AG04450 (cell line): ENCODE results near the gene ORM1. TPM values are rescaled to one million over a fixed set of nuclear protein-coding genes. Genes with fewer than 3 reads are reported as not detected.

Experiments used
- CTCF ChIA-PET: fragments of 300-600, 350-600 bp; formaldehyde crosslinking; extraction: SDS; loops from one replicate; lab custom pipeline; 2022; ENCODE audit warnings: antibody characterized with exemption, inconsistent platforms; lab: Charles Lee
- POLR2A ChIA-PET: fragments of 350-600 bp; formaldehyde crosslinking; extraction: SDS; loops from one replicate; lab custom pipeline; 2021; ENCODE audit warnings: antibody characterized with exemption, inconsistent platforms; lab: Yijun Ruan, JAX
- DNase-seq: peaks from one replicate; pipeline ENCODE4 v3.0.0-alpha.2; 2011; ENCODE audit warnings: low read depth, low spot score
- H3K27ac ChIP-seq: one replicate; pipeline ENCODE4 v1.5.1; 2012; ENCODE audit warnings: low read depth, low read length, control low read depth
- H3K27me3 ChIP-seq: one replicate; pipeline ENCODE4 v1.6.0; 2012; ENCODE audit warnings: low read length; ENCODE audit not compliant: control insufficient read depth, insufficient read depth
- H3K4me3 ChIP-seq: 2 replicates; pipeline ENCODE4 v1.5.1; 2011; ENCODE audit warnings: mild to moderate bottlenecking, low read depth, low read length, control low read depth
- H3K9me3 ChIP-seq: 2 replicates; pipeline ENCODE4 v1.5.1; 2012; ENCODE audit warnings: low read length; ENCODE audit not compliant: control insufficient read depth, insufficient read depth
- polyA plus RNA-seq: library from polyadenylated mRNA; depleted of rRNA; stranded (reverse); fragments of >200 nt; gene quantifications from 2 replicates; pipeline ENCODE4 v1.2.3, GENCODE V29; 2011
- TF ChIP-seq, protein P1 (sequence below): IDR thresholded peaks from 2 replicates; pipeline ENCODE4 v1.5.1; 2011; ENCODE audit warnings: low read depth, low read length, control low read depth, inconsistent platforms

ORM1 gene
- polyA plus RNA-seq, 1 experiment, result 0.17 TPM

DNA sequence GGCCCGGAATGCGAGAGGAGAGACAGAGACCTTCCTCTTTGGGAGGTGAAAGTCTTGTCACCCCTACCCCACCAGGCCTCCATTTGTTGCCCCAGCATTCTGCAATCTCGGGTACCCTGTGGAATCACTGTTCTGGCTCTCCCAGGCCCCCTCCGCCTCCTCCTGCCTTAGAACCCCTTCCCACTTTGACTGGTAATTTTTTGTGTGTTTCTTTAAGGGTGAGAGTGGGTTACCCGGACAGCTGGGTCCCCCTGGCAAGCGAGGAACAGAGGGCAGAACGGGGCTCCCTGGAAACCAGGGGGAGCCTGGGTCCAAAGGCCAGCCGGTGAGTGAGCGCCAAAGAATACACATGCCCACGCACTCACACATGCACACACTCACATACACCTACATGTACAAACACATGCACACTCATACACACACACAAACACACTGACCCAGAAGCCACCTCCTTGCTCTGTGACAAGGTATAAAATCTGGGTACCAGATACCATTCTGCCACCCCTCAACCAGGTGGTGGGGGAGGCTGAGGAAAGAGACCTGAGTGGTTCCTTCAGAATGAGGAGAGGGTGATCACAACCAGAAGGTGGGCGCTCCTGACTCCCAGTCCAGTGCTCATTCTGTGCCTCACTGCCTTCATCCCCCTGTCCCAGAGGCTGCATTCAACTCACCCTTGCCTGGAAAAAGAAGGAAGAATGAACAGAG is 30.9 kb upstream of the ORM1 start:
- POLR2A ChIA-PET, result no interaction called here
- no peak for DNase-seq
- CTCF ChIA-PET, result interaction anchor here (1.1 to 16.9 kb wide), 14 partner anchors 11 to 226 kb away, joined by 3 to 348 read pairs (median 8); partner anchors contain the start of genes COL27A1 and KIF12
- Histone ChIP-seq H3K27me3 (no peaks in the 10 kb centered on the region), H3K4me3 (no peak overlapping the region), H3K9me3 (no peaks in the 10 kb centered on the region), H3K27ac (no peak overlapping the region)
- TF ChIP-seq, protein P1, sequence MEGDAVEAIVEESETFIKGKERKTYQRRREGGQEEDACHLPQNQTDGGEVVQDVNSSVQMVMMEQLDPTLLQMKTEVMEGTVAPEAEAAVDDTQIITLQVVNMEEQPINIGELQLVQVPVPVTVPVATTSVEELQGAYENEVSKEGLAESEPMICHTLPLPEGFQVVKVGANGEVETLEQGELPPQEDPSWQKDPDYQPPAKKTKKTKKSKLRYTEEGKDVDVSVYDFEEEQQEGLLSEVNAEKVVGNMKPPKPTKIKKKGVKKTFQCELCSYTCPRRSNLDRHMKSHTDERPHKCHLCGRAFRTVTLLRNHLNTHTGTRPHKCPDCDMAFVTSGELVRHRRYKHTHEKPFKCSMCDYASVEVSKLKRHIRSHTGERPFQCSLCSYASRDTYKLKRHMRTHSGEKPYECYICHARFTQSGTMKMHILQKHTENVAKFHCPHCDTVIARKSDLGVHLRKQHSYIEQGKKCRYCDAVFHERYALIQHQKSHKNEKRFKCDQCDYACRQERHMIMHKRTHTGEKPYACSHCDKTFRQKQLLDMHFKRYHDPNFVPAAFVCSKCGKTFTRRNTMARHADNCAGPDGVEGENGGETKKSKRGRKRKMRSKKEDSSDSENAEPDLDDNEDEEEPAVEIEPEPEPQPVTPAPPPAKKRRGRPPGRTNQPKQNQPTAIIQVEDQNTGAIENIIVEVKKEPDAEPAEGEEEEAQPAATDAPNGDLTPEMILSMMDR, result no peak

DNA sequence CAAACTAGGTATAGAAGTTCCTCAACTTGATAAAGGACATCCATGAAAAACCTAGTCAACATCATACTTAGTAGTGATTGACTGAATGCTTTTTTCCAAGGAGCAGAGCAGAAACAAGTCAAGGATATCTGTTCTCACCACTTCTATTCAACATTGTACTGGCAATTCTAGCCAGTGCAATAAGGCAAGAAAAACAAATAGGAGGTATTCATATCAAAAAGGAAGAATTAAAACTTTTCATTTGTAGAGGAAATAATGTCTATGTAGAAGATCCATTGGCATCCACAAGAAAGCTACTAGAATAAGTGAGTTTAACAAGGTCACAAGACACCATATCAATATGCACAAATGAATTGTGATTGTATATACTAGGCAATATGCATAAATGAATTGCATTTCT is 28.2 kb upstream of the ORM1 start:
- TF ChIP-seq, protein P1, result no peak
- H3K4me3 ChIP-seq, result no peak overlapping the region
- H3K9me3 ChIP-seq, result no peaks in the 10 kb centered on the region
- no peak for DNase-seq
- ChIA-PET CTCF (interaction anchor here (0.7 to 16.9 kb wide), 3 partner anchors 49 to 213 kb away, joined by 4 to 348 read pairs (median 162); no protein-coding TSS in a partner anchor), POLR2A (no interaction called here)
- H3K27me3 ChIP-seq, result no peaks in the 10 kb centered on the region
- no peak overlapping the region for H3K27ac ChIP-seq

DNA sequence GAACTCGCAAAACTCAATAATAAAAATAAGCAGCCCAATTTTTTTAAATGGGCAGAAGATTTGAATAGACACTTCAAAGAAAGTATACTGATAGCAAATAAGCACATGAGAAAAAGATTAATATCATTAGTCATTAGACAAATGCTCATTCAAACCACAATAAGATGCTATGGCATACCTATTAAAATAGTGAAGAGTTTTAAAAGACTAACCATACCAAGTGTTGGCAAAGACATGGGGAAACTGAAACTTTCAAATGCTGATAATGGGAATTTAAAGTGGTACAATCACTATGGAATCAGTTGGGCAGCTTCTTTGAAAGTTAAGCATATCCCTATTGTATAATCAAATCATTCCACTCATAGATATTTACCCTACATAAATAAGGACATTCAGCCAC is 26.6 kb upstream of the ORM1 start:
- CTCF ChIA-PET, result interaction anchor here (0.8 to 16.9 kb wide), 3 partner anchors 109 to 214 kb away, joined by 4 to 348 read pairs (median 162); no protein-coding TSS in a partner anchor

DNA sequence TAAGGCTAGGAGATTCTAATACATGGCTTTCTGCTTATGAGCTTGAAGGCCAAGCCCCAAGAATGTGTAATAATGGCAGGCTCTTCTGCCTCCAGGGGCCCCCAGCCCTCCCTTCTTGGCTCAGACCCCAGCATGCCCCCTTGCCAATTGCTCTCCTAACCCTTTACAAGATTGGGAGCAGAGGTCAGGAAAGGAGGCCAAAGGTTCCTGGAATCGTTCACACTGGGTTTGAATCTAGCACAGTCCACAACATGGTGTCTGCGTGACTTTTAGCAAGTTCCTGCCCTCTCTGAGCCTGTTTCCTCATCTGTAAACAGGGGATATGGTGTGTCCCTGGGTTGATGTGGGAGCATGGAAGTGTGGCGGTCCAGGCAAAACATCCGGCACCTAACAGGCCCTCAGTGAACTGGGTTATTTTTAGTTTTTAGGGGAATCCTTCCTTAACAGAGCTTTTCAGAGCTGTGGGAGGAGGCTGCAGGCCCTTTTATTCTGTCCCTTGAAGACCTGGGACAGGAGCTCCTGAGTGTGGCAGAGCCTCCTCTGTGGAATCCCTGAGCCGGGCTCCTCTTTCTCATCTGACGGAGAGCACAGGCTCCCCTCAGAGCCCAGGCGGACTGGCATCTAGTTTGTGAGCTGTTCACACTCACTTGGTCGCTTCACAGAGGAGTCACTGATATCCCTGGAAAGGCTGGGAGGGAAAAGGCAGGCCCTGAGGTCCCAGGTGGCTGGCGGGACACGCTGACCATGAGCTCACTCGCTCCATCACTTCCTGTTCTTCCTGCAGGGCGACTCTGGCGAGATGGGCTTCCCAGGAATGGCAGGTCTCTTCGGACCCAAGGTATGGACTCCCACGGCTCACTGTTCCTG is 23.4 kb upstream of the ORM1 start:
- Histone ChIP-seq H3K27ac (no peak overlapping the region), H3K4me3 (no peak overlapping the region), H3K9me3 (no peaks in the 10 kb centered on the region), H3K27me3 (no peaks in the 10 kb centered on the region)
- CTCF ChIA-PET, result interaction anchor here (0.9 to 2.1 kb wide), 4 partner anchors 9 to 217 kb away, joined by 3 to 10 read pairs (median 6); no protein-coding TSS in a partner anchor
- POLR2A ChIA-PET, result no interaction called here
- no peak for DNase-seq
- TF ChIP-seq, protein P1, result no peak

More for the DNA sequence above, 26.6 kb upstream of the ORM1 start:
- H3K9me3 ChIP-seq, result no peaks in the 10 kb centered on the region
- no peak overlapping the region for H3K27ac ChIP-seq
- H3K4me3 ChIP-seq, result no peak overlapping the region
- POLR2A ChIA-PET, result no interaction called here
- TF ChIP-seq, protein P1, result no peak
- H3K27me3 ChIP-seq, result no peaks in the 10 kb centered on the region
- DNase-seq, result no peak
